HepG2 (cell line): Measurements from ENCODE around the gene GDF15. TPM values are rescaled to one million over a fixed set of nuclear protein-coding genes. Genes with fewer than 3 reads are reported as not detected.

Experiments used
- ARNT2 ChIP-seq: sonication (generic); formaldehyde crosslinking; IDR thresholded peaks from 2 replicates; pipeline ENCODE4 v1.8.0; 2022; ENCODE audit warnings: mild to moderate bottlenecking, low read depth, missing genetic modification reagents, moderate library complexity
- ATF7 ChIP-seq, 2 experiments: fragments of 450-650 bp in 1 of 2; sonication (generic) in 1 of 2; formaldehyde crosslinking in 1 of 2; IDR thresholded peaks; 2 replicates each; pipeline versions ENCODE4 v1.4.0 to v1.6.1; 2016 to 2020; ENCODE audit warnings: antibody characterized with exemption in 1 of 2, mild to moderate bottlenecking in 1 of 2, missing genetic modification reagents in 1 of 2
- CCDC6 ChIP-seq: sonication (generic); formaldehyde crosslinking; IDR thresholded peaks from 2 replicates; pipeline ENCODE4 v1.8.1; 2022; ENCODE audit warnings: mild to moderate bottlenecking, missing genetic modification reagents, moderate library complexity
- HNRNPL ChIP-seq: fragments of 200-400 bp; formaldehyde crosslinking; IDR thresholded peaks from 2 replicates; pipeline ENCODE4 v1.6.1; 2017; ENCODE audit warnings: mild to moderate bottlenecking, low read depth, low read length
- KDM1A ChIP-seq: IDR thresholded peaks from 2 replicates; pipeline ENCODE4 v1.6.1; 2016; ENCODE audit warnings: missing compliant biosample characterization
- KDM2A ChIP-seq: sonication (generic); formaldehyde crosslinking; IDR thresholded peaks from 2 replicates; pipeline ENCODE4 v1.4.0; 2020; ENCODE audit warnings: low read depth, missing genetic modification reagents, borderline replicate concordance
- MATR3 ChIP-seq: sonication (generic); formaldehyde crosslinking; IDR thresholded peaks from 2 replicates; pipeline ENCODE4 v1.4.0; 2020; ENCODE audit warnings: missing genetic modification reagents
- MLLT10 ChIP-seq: sonication (generic); formaldehyde crosslinking; IDR thresholded peaks from 2 replicates; pipeline ENCODE4 v1.4.0; 2020; ENCODE audit warnings: missing genetic modification reagents
- RCOR2 ChIP-seq: IDR thresholded peaks from 2 replicates; pipeline ENCODE4 v1.6.1; 2016; ENCODE audit warnings: missing biosample characterization, missing genetic modification reagents
- SALL2 ChIP-seq: sonication (generic); formaldehyde crosslinking; IDR thresholded peaks from 2 replicates; pipeline ENCODE4 v1.8.1; 2023; ENCODE audit warnings: mild to moderate bottlenecking, missing genetic modification reagents, inconsistent platforms
- SIX1 ChIP-seq: sonication (generic); formaldehyde crosslinking; IDR thresholded peaks from 2 replicates; pipeline ENCODE4 v1.4.0; 2020; ENCODE audit warnings: missing genetic modification reagents, borderline replicate concordance
- SMYD3 ChIP-seq: sonication (generic); formaldehyde crosslinking; IDR thresholded peaks from 2 replicates; pipeline ENCODE4 v1.8.1; 2023; ENCODE audit warnings: mild to moderate bottlenecking, missing genetic modification reagents
- TBX3 ChIP-seq: fragments of 450-650 bp; IDR thresholded peaks from 2 replicates; pipeline ENCODE4 v1.6.1; 2017; ENCODE audit warnings: antibody characterized with exemption, mild to moderate bottlenecking, inconsistent platforms, borderline replicate concordance
- WIZ ChIP-seq: sonication (generic); formaldehyde crosslinking; IDR thresholded peaks from 2 replicates; pipeline ENCODE4 v1.5.1; 2020; ENCODE audit warnings: mild to moderate bottlenecking, missing genetic modification reagents
- ZBTB21 ChIP-seq: sonication (generic); formaldehyde crosslinking; IDR thresholded peaks from 2 replicates; pipeline ENCODE4 v1.4.0; 2020; ENCODE audit warnings: missing genetic modification reagents
- ZGPAT ChIP-seq: IDR thresholded peaks from 2 replicates; pipeline ENCODE4 v1.6.1; 2016; ENCODE audit warnings: mild to moderate bottlenecking
- ZNF180 ChIP-seq: sonication (generic); formaldehyde crosslinking; IDR thresholded peaks from 2 replicates; pipeline ENCODE4 v1.4.0; 2020; ENCODE audit warnings: low read depth, missing genetic modification reagents, borderline replicate concordance
- ZNF496 ChIP-seq: sonication (generic); formaldehyde crosslinking; IDR thresholded peaks from 2 replicates; pipeline ENCODE4 v1.8.1; 2023; ENCODE audit warnings: mild to moderate bottlenecking, moderate library complexity, missing genetic modification reagents; ENCODE audit not compliant: insufficient replicate concordance
- ZNF546 ChIP-seq: sonication (generic); formaldehyde crosslinking; conservative IDR thresholded peaks from 2 replicates; pipeline ENCODE4 v1.8.1; 2023; ENCODE audit warnings: mild to moderate bottlenecking, missing genetic modification reagents
- ZNF549 ChIP-seq: sonication (generic); formaldehyde crosslinking; IDR thresholded peaks from 2 replicates; pipeline ENCODE4 v1.5.0; 2020; ENCODE audit warnings: missing genetic modification reagents
- ZNF749 ChIP-seq: sonication (generic); formaldehyde crosslinking; IDR thresholded peaks from 2 replicates; pipeline ENCODE4 v1.8.0; 2022; ENCODE audit warnings: mild to moderate bottlenecking, missing genetic modification reagents, moderate library complexity, borderline replicate concordance
- ZUFSP ChIP-seq: sonication (generic); formaldehyde crosslinking; IDR thresholded peaks from 2 replicates; pipeline ENCODE4 v1.9.0; 2021; ENCODE audit warnings: missing genetic modification reagents, mild to moderate bottlenecking, borderline replicate concordance
- polyA plus RNA-seq, 8 experiments: library from polyadenylated mRNA; depleted of rRNA in 3 of 8; stranded (reverse) in 7 of 8; unstranded in 1 of 8; fragments of >200 nt; fragmentation: Illumina TruSeq in 4 of 8; extraction: Trizol in 4 of 8; gene quantifications; 2 replicates each; pipeline versions ENCODE4 v1.2.1 to v1.2.3, GENCODE V29; 2011 to 2016; ENCODE audit warnings: low read depth in 4 of 8, missing spikeins in 1 of 8, mixed read lengths in 1 of 8; ENCODE audit not compliant: insufficient read depth in 1 of 8
- total RNA-seq, 5 experiments: library from RNA; depleted of rRNA; stranded (reverse); fragments of >200 nt; fragmentation: Illumina TruSeq; extraction: Trizol; gene quantifications; 2 replicates each; pipeline ENCODE4 v1.2.3, GENCODE V29; 2016; ENCODE audit warnings: low read depth in 1 of 5
- TF ChIP-seq, protein P1 (sequence below): sonication (generic); formaldehyde crosslinking; IDR thresholded peaks from 2 replicates; pipeline ENCODE4 v1.4.0; 2020; ENCODE audit warnings: missing genetic modification reagents
- TF ChIP-seq, protein P2 (sequence below): sonication (generic); formaldehyde crosslinking; IDR thresholded peaks from 2 replicates; pipeline ENCODE4 v1.4.0; 2020; ENCODE audit warnings: low read depth, mild to moderate bottlenecking, missing genetic modification reagents

Gene GDF15
- total and polyA plus RNA-seq, 2 of the 13 experiments (the other 11 are each of a cell fraction or from before 2014, with no cell fraction given) = 146 to 422 TPM

DNA sequence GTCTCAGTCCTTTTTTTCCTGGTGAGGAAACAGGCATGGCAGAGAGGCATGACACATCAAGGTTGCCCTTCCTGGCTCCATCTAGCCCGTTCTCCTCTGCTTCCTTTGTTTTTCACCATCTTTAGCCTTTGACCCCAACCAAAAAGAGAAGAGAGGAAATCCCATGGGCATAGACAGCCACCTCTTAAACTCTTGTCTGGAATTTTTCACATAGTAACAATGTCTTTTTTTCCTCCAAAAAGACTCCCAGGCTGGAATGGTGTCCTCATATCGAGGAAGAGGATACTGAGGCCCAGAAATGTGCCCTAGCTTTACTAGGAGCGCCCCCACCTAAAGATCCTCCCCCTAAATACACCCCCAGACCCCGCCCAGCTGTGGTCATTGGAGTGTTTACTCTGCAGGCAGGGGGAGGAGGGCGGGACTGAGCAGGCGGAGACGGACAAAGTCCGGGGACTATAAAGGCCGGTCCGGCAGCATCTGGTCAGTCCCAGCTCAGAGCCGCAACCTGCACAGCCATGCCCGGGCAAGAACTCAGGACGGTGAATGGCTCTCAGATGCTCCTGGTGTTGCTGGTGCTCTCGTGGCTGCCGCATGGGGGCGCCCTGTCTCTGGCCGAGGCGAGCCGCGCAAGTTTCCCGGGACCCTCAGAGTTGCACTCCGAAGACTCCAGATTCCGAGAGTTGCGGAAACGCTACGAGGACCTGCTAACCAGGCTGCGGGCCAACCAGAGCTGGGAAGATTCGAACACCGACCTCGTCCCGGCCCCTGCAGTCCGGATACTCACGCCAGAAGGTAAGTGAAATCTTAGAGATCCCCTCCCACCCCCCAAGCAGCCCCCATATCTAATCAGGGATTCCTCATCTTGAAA, at the start of gene GDF15 (continued):
- TF ChIP-seq, protein P1, sequence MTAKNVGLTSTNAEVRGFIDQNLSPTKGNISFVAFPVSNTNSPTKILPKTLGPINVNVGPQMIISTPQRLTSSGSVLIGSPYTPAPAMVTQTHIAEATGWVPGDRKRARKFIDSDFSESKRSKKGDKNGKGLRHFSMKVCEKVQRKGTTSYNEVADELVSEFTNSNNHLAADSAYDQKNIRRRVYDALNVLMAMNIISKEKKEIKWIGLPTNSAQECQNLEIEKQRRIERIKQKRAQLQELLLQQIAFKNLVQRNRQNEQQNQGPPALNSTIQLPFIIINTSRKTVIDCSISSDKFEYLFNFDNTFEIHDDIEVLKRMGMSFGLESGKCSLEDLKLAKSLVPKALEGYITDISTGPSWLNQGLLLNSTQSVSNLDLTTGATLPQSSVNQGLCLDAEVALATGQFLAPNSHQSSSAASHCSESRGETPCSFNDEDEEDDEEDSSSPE (CRISPR knock-in tag) = peak; percentile 68
- TF ChIP-seq WIZ = no peak
- no peak; the same call in 1 of the 2 replicates for TF ChIP-seq TBX3
- TF ChIP-seq ZBTB21 (CRISPR knock-in tag) = peak; percentile 39; the same call in 1 of the 2 replicates
- TF ChIP-seq, protein P2, sequence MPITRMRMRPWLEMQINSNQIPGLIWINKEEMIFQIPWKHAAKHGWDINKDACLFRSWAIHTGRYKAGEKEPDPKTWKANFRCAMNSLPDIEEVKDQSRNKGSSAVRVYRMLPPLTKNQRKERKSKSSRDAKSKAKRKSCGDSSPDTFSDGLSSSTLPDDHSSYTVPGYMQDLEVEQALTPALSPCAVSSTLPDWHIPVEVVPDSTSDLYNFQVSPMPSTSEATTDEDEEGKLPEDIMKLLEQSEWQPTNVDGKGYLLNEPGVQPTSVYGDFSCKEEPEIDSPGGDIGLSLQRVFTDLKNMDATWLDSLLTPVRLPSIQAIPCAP (CRISPR knock-in tag) = peak; percentile 78; the same call in 1 of the 2 replicates
- peak; percentile 93; the same call in 1 of the 2 replicates for TF ChIP-seq MLLT10 (CRISPR knock-in tag)
- TF ChIP-seq ZNF749 = peak; percentile 97
- TF ChIP-seq ZNF180 (CRISPR knock-in tag) = peak; percentile 96; the same call in 1 of the 2 replicates
- peak; percentile 86 for TF ChIP-seq ARNT2 (CRISPR knock-in tag)
- TF ChIP-seq CCDC6 = peak; percentile 97
- TF ChIP-seq KDM2A (CRISPR knock-in tag) = peak; percentile 93
- TF ChIP-seq RCOR2 (CRISPR knock-in tag) = no peak
- peak; percentile 87 for TF ChIP-seq ZGPAT (CRISPR knock-in tag)
- TF ChIP-seq ZNF496 (CRISPR knock-in tag) = no peak
- TF ChIP-seq SIX1 (CRISPR knock-in tag) = peak; percentile 9; the same call in 1 of the 2 replicates
- TF ChIP-seq ZNF549 (CRISPR knock-in tag) = 0 out of 2 replicates have a peak, but pooled peaks have one; percentile 73
- no peak for TF ChIP-seq ATF7 (IDR thresholded peaks at IDR 0.05)
- TF ChIP-seq ATF7 (CRISPR knock-in tag; IDR thresholded peaks at IDR 0.05) = peak; percentile 73; the same call in 1 of the 2 replicates
- TF ChIP-seq SMYD3 (CRISPR knock-in tag) = no peak
- peak; percentile 86 for TF ChIP-seq HNRNPL
- TF ChIP-seq MATR3 = no peak
- no peak for TF ChIP-seq KDM1A (CRISPR knock-in tag)
- peak; percentile 98 for TF ChIP-seq SALL2 (CRISPR knock-in tag)
- peak; percentile 22; the same call in 1 of the 2 replicates for TF ChIP-seq ZUFSP (CRISPR knock-in tag)
- TF ChIP-seq ZNF546 = no peak
